ENCODE results near the gene DBN1.

The DBN1 gene

DNA sequence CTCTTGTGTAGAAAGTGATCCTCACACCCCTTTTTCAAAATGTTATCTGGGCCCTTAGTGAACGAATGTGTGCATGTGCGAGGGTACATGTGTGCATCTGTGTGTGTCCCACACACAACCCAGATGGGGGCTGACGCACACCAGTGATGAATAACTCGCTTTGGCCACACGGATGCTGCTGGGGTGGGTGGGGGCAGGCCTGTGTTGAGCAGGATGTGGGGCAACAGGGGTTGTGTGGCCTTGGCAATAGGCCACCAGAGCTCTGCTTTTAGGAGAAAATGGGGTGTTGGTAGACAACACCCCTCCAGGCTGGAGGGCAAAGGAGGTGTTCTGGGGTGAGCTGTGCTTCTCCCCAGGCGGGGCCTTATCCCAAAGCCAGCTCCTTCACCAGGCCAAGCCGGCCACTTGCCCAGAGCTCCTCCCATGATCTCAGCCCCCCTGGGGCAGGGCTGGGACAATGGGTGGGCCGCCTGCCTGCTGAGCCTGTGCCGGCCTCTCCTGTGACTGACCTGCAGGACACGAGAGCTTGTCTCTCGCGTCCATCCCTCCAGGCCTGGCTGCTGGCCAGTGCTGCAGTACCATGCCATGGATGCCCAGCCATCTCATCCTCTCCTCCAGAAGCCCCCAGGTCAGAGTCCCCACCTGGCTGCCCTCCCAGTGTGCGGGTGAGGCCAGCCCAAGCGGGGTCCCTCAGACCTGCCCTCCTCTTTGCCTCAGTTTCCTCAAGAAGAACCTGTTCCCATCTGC, 1.7 kb downstream of the DBN1 start:
- no peak for DNase-seq (ENCODE audit: low read depth)
- TF ChIP-seq, protein P1, sequence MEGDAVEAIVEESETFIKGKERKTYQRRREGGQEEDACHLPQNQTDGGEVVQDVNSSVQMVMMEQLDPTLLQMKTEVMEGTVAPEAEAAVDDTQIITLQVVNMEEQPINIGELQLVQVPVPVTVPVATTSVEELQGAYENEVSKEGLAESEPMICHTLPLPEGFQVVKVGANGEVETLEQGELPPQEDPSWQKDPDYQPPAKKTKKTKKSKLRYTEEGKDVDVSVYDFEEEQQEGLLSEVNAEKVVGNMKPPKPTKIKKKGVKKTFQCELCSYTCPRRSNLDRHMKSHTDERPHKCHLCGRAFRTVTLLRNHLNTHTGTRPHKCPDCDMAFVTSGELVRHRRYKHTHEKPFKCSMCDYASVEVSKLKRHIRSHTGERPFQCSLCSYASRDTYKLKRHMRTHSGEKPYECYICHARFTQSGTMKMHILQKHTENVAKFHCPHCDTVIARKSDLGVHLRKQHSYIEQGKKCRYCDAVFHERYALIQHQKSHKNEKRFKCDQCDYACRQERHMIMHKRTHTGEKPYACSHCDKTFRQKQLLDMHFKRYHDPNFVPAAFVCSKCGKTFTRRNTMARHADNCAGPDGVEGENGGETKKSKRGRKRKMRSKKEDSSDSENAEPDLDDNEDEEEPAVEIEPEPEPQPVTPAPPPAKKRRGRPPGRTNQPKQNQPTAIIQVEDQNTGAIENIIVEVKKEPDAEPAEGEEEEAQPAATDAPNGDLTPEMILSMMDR (IDR thresholded peaks at IDR 0.05; ENCODE audit: control insufficient read depth, extremely low read depth, insufficient read depth), result no peak
- H3K4me3 ChIP-seq (ENCODE audit: low read depth, low read length), result peak overlapping the region; percentile 81

DNA sequence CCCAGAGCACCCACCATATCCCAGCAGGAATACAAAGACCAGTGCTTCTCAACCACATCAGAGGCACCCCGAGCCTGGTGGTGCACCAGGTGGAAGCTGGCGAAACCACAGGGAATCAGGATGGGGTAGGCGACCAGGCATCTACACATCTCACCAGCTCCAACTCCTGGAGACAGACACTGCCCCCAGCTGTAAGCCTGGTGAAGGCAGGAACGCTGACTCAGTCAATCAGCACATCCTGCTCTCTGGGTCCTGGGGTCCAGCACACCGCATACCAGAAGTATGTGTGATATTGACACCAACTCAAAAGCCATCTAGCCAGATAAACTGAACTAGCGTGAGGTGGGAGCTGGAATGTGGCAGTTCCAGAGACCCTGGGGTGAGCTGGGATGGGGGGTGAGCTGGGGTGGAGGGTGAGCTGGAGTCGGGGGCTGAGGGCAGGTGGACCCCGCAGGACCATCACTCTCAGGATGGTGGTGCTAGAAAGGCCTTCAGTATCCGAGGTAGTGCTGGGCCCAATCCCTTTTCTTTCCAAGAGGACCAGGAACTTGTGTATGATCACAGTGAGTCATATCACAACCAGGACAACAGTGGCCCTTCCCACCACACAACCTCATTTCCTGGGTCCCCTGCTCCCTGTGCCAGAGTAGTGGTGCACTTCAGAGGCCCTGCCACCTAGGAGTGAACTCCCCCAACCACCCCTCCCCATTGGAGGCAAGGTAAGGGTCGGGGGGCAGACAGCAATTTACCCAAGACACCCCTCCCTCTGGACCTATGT, 2.5 kb downstream of the DBN1 start:
- no peak for DNase-seq (ENCODE audit: low read depth)
- TF ChIP-seq, protein P1 (IDR thresholded peaks at IDR 0.05; ENCODE audit: control insufficient read depth, extremely low read depth, insufficient read depth), result no peak
- no peak overlapping the region for H3K4me3 ChIP-seq (ENCODE audit: low read depth, low read length)

DNA sequence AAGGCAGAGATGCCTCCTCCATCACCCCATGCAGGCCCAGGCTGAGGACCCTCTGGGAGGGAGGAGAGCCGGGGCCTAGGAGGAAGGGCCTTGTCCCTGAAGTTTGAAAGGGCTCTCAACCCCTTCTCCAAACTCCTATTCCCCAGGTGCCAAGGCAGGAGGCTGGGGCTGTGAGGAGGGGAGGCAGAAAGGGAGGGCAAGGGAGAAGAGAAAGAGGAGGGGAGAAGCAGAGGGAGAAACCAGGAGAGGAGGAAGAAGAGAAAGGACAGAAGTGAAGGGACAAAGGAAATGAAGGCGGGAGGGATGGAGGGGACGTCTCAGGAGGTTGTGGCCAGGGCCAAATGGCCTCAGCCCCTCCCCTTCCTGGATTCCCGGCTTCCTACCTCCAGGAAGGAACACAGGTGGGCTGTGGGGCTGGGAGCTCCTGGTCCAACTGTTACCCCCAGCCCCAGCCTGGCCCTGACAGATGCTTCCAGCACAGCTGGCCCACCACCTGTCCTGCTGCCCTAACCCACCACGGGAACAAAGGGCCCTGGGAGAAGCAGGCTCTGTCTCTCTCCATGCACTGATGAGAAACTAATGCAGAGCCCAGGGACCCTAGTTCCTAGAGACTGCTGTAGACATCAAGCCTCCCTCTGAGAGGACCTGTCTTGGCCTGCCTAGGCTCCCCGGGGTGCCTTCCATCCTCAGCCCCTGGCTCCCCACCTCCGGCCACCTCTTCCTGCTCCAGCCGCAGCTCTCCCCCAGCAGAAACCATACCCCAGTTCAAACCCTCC, 3.5 kb downstream of the DBN1 start:
- no peak for DNase-seq (ENCODE audit: low read depth)
- H3K4me3 ChIP-seq (ENCODE audit: low read depth, low read length), result no peak overlapping the region
- TF ChIP-seq, protein P1 (IDR thresholded peaks at IDR 0.05; ENCODE audit: control insufficient read depth, extremely low read depth, insufficient read depth), result no peak

GRCh38 chr5:177468685-177469628, 4.5 kb downstream of the DBN1 start:
- DNase-seq (ENCODE audit: low read depth), result no peak
- TF ChIP-seq, protein P1 (IDR thresholded peaks at IDR 0.05; ENCODE audit: control insufficient read depth, extremely low read depth, insufficient read depth), result no peak
- H3K4me3 ChIP-seq (ENCODE audit: low read depth, low read length), result no peak overlapping the region

GRCh38 chr5:177468329-177468684, 5.1 kb downstream of the DBN1 start:
- no peak for DNase-seq (ENCODE audit: low read depth)
- TF ChIP-seq, protein P1 (IDR thresholded peaks at IDR 0.05; ENCODE audit: control insufficient read depth, extremely low read depth, insufficient read depth), result no peak
- H3K4me3 ChIP-seq (ENCODE audit: low read depth, low read length), result no peak overlapping the region

DNA sequence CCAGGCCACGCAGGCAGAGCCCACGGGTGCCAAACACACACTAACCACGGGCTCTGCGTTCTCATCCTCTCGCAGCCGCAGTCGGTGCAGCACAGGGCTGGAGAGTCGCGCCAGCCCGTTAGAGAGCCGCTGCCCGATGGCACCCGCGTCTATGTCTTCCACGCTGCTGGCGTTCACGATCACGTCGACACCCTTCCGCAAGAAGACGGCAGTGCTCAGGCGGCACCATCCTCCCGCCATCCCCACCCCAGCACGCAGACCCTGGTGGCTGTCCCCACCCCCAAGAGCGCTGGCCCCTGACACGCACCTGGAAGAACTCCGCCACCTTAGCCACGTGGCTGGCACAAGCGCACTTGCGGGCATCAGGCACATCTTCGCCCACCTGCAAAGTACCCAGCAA, 6.0 kb downstream of the DBN1 start:
- H3K4me3 ChIP-seq (ENCODE audit: low read depth, low read length), result no peak overlapping the region
- DNase-seq (ENCODE audit: low read depth), result no peak
- TF ChIP-seq, protein P1 (IDR thresholded peaks at IDR 0.05; ENCODE audit: control insufficient read depth, extremely low read depth, insufficient read depth), result no peak
